A673 (cell line): ENCODE results near the gene NFATC2.

Experiments
- CTCF ChIP-seq: fragments of 300-800, 200-600 bp; sonication (generic); conservative IDR thresholded peaks from 2 replicates; pipeline ENCODE4 v1.5.1; 2017; ENCODE audit warnings: low read depth, mild to moderate bottlenecking, antibody characterized with exemption, low read length, moderate library complexity, mixed read lengths
- EZH2 ChIP-seq: fragments of 200-600 bp; sonication (generic); IDR thresholded peaks from 2 replicates; pipeline ENCODE4 v1.6.1; 2017; ENCODE audit warnings: borderline replicate concordance, low read depth, mild to moderate bottlenecking, mixed read lengths, antibody characterized with exemption, low read length; ENCODE audit not compliant: poor library complexity, severe bottlenecking

DNA sequence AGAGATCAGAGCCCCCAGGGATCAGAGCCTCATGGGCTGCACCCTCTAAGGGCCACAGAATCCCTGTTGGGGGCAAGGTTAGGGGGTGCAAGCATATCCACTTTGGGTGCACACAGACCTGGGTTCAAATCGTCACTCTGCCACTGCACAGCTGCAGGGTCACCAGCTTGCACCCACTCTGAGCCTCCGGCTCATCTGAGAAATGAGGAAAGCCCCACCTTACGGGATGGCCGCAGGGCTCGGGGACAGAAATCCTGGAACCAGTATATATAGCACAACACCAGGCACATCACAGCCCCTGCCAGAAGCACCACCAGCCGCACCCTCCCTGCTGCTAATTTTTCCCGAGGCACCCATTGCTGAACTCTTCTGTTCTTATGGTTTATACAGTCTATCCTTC is 169.6 kb downstream of the NFATC2 start:
- no peak for TF ChIP-seq CTCF
- no peak for TF ChIP-seq EZH2
